CD1c-positive myeloid dendritic cell (primary cell): ENCODE measurements around the gene TOPBP1.
"Not testable (repeated sequence)": the region's sequence is repeated elsewhere in the genome, so short reads cannot be mapped to it uniquely, and the experiment has no call there.

Experiments
- DNase-seq: peaks from one replicate; pipeline ENCODE4 v3.0.0-alpha.2; 2016; ENCODE audit errors: extremely low spot score

TOPBP1 gene

GRCh38 chr3:133674290-133674919 is 12.7 kb upstream of the TOPBP1 start:
- DNase-seq: no peak

DNA sequence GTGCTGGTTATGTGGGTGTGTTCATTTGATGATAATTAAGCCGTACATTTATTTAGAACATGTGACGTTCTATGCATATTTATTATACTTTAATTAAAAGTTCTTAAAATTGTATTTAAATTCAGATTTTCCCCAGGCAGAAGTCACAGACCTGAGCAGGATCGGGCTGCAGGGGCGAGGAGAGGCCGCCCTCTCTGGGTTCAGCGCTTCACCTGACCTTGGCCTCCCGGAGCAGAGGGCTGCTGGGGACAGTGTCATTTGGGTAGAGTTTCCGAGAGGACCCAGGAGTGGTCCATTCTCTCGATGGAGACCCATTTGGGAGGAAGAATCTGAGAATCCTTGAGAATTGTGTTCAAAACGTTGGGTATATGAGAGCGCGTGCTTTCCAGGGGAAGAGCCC is 12.0 kb upstream of the TOPBP1 start:
- DNase-seq: no peak

DNA sequence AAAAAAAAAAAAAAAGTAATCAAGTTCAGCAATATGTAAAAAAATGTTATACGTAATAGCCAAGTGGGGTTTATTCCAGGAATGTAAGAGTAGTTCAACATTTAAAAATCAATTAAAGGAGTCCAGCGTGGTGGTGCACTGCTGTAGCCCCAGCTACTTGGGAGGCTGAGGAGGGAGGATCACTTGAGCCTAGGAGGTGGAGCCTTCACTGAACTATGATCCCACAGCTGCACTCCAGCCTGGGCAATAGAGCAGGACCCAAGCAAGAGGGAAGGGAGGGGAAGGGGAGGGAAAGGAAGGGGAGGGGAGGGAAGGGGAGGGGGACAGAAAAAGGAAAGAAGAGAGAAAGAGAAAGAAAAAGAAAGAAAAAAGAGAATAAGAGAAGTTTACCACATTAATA is 10.7 kb upstream of the TOPBP1 start:
- no peak for DNase-seq

DNA sequence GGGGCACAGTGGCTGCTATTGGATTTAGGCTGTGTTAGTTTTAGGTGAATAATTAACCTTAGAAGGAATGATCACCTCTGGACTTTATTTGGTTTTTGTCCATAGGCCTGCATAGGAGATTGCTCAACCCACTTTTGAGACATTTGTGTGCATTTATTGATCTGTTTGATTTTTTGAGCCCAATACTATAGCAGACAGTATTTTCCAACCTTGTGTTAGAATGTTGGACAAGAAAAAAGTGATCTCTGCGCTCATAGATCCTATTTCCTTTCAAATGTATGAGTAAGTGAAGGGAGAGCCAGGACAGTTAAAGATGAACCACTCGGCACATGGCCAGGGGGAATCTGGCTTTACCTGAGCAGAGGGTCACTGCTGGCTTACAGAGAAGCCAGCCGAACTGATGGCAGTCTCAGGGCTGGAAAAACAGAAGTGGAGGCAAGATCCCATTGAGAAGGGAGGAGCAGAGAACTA is 8.8 kb upstream of the TOPBP1 start:
- no peak for DNase-seq

DNA sequence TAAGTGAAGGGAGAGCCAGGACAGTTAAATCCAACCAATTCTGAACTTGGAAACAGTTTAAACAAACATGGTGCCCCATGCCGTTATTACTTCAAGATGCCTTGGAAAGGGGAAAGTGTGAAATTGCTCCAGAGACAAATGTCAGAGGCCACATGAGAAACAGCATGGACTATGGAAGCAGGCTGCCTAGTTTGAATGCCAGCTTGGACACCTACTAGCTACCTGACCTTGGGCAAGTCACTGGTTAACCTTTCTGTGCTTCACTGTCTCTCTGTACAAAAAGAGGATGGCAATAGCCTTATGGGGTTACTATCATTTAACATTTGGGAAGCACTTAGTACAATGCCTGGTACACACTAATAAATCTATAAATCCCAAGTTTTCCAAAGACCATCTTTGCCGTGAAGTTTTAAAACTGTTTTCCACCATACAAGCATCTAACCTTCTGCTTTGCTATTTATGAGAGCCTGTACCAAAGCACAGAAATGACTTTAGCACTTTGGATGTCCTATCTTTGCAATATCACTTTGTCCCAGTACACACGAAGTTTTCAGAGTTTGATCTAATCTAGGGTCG is 8.3 kb upstream of the TOPBP1 start:
- DNase-seq: no peak

- no peak for DNase-seq
Observed at GRCh38 chr3:133667118-133667517, 5.4 kb upstream of the TOPBP1 start.

GRCh38 chr3:133665188-133665587 is 3.4 kb upstream of the TOPBP1 start:
- DNase-seq: not testable (repeated sequence)

- peak; percentile 61 for DNase-seq
Observed at GRCh38 chr3:133663569-133664313, 2.0 kb upstream of the TOPBP1 start.

GRCh38 chr3:133662278-133662651 is 524 bp upstream of the TOPBP1 start:
- peak; percentile 2 for DNase-seq

DNA sequence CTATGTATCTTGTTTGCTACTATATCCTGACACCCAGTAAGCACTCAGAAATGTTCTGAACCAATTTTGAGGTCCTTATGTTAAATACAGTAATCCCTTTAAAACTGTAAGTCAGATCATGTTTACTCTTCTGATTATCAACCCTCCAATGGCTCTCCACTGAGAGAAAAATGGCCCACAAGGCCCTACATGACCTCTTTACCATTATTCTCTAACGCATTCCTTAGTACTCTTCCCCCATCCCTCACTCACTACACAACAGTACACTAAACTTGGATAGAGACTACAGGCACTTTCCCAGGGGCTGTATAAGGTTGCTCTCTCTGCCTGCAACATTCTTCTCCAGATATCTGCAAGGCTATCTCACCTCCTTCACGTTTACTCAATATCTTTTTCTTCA is 1.9 kb downstream of the TOPBP1 start:
- DNase-seq: no peak

- DNase-seq: no peak
Observed at GRCh38 chr3:133655731-133656515, 5.8 kb downstream of the TOPBP1 start.

- no peak for DNase-seq
Observed at GRCh38 chr3:133649486-133650068, 12.2 kb downstream of the TOPBP1 start.

DNA sequence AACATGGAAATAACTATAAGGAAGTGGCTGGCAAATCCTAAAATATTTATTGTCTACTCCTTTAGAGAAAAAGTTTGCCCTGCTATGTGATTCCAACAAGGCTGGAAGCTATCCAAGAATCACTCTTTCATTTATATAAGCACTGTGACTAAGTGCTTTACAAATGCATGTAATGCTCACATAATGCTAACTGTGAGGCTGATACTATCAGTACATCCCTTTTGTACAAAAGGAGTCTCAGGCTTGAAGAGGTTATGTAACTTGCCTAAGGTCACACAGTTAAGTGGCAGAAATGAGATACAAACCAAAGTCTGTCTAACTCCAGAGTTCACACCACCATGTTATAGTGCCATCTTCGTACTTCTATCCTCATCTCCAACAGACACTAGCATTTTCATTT is 17.0 kb downstream of the TOPBP1 start:
- DNase-seq: no peak

- DNase-seq: no peak
Observed at GRCh38 chr3:133643611-133644010, 18.1 kb downstream of the TOPBP1 start.

GRCh38 chr3:133641254-133641653 is 20.5 kb downstream of the TOPBP1 start:
- DNase-seq: no peak

- no peak for DNase-seq
Observed at GRCh38 chr3:133633439-133633838, 28.3 kb downstream of the TOPBP1 start.

- no peak for DNase-seq
Observed at GRCh38 chr3:133629146-133629545, 32.6 kb downstream of the TOPBP1 start.

DNA sequence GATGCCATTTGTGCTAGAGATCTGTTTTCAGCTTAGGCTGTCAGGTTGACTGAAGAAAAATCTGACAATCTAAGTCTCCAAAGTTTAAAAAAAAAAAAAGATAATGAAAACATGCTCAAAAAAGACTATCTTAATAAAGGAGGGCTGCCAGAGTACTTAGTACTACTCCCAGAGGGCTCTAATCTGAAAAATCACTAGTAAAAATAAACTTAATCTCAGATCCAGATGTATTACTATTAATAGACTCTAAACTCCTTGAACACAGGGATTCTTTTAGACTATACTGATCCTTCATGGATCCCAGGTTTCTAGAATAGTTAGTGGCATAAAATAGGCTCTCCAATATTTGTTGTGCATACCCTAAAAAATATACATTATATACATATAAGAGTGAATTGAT is 34.0 kb downstream of the TOPBP1 start:
- no peak for DNase-seq

- DNase-seq: no peak
Observed at GRCh38 chr3:133620066-133620784, 41.5 kb downstream of the TOPBP1 start.

DNA sequence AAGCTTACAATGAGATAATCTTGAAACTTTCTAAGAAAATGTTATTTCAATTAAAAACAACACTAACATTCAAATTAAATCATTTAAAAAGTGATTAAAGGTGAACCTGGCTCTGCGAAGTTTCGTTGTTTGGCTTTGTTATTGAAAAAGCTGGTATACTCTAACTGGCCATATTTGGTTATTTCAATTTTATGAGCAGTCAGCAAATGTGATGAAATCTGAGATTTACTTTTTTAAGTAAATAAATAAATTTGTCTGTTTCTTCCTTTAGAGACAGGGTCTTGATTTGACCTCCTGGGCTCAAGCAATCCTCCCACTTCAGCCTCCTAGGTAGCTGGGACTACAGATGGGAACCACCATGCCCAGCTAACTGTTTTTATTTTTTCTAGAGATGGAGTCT is 50.2 kb downstream of the TOPBP1 start:
- no peak for DNase-seq

DNA sequence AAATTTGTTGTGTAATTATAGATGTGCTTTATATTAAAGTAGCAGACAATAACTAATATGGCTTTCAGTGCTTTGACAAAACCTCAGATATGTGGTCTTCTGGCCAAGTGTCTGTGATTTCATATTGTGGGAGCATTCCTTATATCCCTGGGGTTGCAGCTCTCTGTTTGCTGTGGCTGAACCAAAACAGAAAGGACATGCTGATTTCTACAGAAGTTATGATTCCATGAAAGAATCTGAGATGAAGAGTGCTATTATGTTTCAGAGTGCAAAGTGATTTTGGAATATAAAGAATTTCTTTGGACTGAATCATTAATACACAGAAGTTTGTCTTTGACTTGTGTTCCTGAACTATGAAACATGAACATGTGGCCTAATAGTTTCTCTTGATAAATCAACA is 51.7 kb downstream of the TOPBP1 start:
- DNase-seq: no peak
